A673 (cell line): ENCODE data around the gene TMEM213.

Experiments
- EZH2 ChIP-seq: fragments of 200-600 bp; sonication (generic); IDR thresholded peaks from 2 replicates; pipeline ENCODE4 v1.6.1; 2017; ENCODE audit warnings: borderline replicate concordance, low read depth, mild to moderate bottlenecking, mixed read lengths, antibody characterized with exemption, low read length; ENCODE audit not compliant: poor library complexity, severe bottlenecking
- TF ChIP-seq, protein P1 (sequence below): fragments of 300-800, 200-600 bp; sonication (generic); conservative IDR thresholded peaks from 2 replicates; pipeline ENCODE4 v1.5.1; 2017; ENCODE audit warnings: low read depth, mild to moderate bottlenecking, antibody characterized with exemption, low read length, moderate library complexity, mixed read lengths

- TF ChIP-seq EZH2: no peak
- TF ChIP-seq, protein P1, sequence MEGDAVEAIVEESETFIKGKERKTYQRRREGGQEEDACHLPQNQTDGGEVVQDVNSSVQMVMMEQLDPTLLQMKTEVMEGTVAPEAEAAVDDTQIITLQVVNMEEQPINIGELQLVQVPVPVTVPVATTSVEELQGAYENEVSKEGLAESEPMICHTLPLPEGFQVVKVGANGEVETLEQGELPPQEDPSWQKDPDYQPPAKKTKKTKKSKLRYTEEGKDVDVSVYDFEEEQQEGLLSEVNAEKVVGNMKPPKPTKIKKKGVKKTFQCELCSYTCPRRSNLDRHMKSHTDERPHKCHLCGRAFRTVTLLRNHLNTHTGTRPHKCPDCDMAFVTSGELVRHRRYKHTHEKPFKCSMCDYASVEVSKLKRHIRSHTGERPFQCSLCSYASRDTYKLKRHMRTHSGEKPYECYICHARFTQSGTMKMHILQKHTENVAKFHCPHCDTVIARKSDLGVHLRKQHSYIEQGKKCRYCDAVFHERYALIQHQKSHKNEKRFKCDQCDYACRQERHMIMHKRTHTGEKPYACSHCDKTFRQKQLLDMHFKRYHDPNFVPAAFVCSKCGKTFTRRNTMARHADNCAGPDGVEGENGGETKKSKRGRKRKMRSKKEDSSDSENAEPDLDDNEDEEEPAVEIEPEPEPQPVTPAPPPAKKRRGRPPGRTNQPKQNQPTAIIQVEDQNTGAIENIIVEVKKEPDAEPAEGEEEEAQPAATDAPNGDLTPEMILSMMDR: no peak
Observed at GRCh38 chr7:138857728-138858127, 59.9 kb downstream of the TMEM213 start.
